Tibial artery (tissue), 4 donors: ENCODE data around the gene MRPL30.

ENCODE experiments used
- DNase-seq, 2 donors: peaks; one replicate each; pipeline ENCODE4 v3.0.0-alpha.2; 2019
- H3K27ac ChIP-seq, 2 donors: fragments of 200-600 bp; sonication (generic) in 1 of 2; 1 replicate in 1 of 2; 2 replicates in 1 of 2; pipeline ENCODE4 v1.5.1; 2018 to 2019; ENCODE audit warnings: mild to moderate bottlenecking in 1 of 2
- H3K27me3 ChIP-seq, 2 donors: fragments of 200-600 bp; sonication (generic) in 1 of 2; one replicate each; pipeline versions ENCODE4 v1.5.1 to v1.6.0; 2016 to 2019
- H3K36me3 ChIP-seq, 3 donors: fragments of 200-600 bp; sonication (generic) in 2 of 3; one replicate each; pipeline ENCODE4 v1.5.1; 2016 to 2019; ENCODE audit warnings: mild to moderate bottlenecking in 2 of 3
- H3K4me1 ChIP-seq, 4 donors: fragments of 200-600 bp; sonication (generic) in 2 of 4; 1 replicate in 3 of 4; 2 replicates in 1 of 4; pipeline ENCODE4 v1.5.1; 2016 to 2019
- H3K4me3 ChIP-seq, 2 donors: fragments of 200-600 bp; sonication (generic) in 1 of 2; 1 replicate in 1 of 2; 2 replicates in 1 of 2; pipeline ENCODE4 v1.5.1; 2018 to 2019; ENCODE audit warnings: mild to moderate bottlenecking in 2 of 2
- H3K9me3 ChIP-seq, 3 donors: fragments of 200-600 bp; sonication (generic) in 1 of 3; one replicate each; pipeline ENCODE4 v1.5.1; 2016 to 2019
- CTCF ChIP-seq, 2 experiments: fragments of 200-600 bp in 1 of 2; fragments of 450-650 bp in 1 of 2; IDR thresholded peaks; one replicate each; pipeline ENCODE4 v1.5.1; 2017 to 2019; ENCODE audit warnings: antibody characterized with exemption in 2 of 2, mild to moderate bottlenecking in 1 of 2, moderate library complexity in 1 of 2
- intact Hi-C: fragments of 100-400 bp; cut with DNase I; formaldehyde crosslinking; loops from one replicate; pipeline ENCODE4 v1.15.0; 2023; ENCODE audit warnings: low total_unique reads

MRPL30 gene

GRCh38 chr2:99141110-99142108 is 39.6 kb upstream of the MRPL30 start, which contains the start of gene C2orf15:
Gene C2orf15, plus strand, starts transcription at chr2:99141707. Its CDS starts 8,852 bp downstream, at chr2:99150559.
- no peaks in the 10 kb centered on the region for H3K36me3 ChIP-seq
- H3K27ac ChIP-seq = peak within 1 kb of the TSS; percentile 71 to 84
- TF ChIP-seq CTCF (IDR thresholded peaks at IDR 0.05) = no peak
- H3K9me3 ChIP-seq = no peaks in the 10 kb centered on the region
- H3K27me3 ChIP-seq = no peaks in the 10 kb centered on the region
- peak; percentile 94 to 96 for DNase-seq
- peaks cover 0 to 7% (median 4%) of the 10 kb centered on the region in 4 donors for H3K4me1 ChIP-seq
- H3K4me3 ChIP-seq = peak within 1 kb of the TSS; percentile 64 to 91
- intact Hi-C loops = loop anchor here (5.0 kb wide), 1 partner anchor 41 kb away; the partner anchor contains the start of genes MITD1 and MRPL30

DNA sequence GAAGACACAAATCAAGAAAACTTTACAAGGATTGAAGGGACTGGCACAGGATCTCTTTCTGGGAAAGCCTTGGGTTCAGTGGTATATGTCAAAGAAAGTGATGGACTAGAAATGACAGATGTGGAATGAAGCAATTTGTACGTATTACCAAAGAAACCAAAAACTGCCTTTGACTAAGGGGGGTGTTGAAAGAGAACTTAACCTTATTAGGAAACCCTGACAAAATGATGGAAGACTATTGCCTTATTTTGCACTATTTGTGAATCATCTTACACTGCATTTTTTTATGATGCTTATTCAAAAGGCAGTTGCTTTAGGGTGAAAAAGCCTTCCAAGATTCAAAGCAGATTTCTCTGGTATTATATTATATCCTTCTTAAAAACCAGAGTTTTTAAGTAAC is 30.3 kb upstream of the MRPL30 start:
- Histone ChIP-seq H3K9me3 (no peaks in the 10 kb centered on the region), H3K27ac (no peak overlapping the region), H3K36me3 (no peaks in the 10 kb centered on the region), H3K4me3 (no peak overlapping the region), H3K27me3 (no peaks in the 10 kb centered on the region), H3K4me1 (peaks cover 0 to 14% (median 8%) of the 10 kb centered on the region in 4 donors)
- intact Hi-C loops = no loop called here
- no peak for TF ChIP-seq CTCF (IDR thresholded peaks at IDR 0.05)
- no peak for DNase-seq

- no peak for DNase-seq
- Histone ChIP-seq H3K27me3 (no peaks in the 10 kb centered on the region), H3K9me3 (no peaks in the 10 kb centered on the region), H3K27ac (no peak overlapping the region), H3K4me3 (no peak overlapping the region), H3K36me3 (no peaks in the 10 kb centered on the region), H3K4me1 (peaks cover 0 to 22% (median 11%) of the 10 kb centered on the region in 4 donors)
- TF ChIP-seq CTCF (IDR thresholded peaks at IDR 0.05) = no peak
- intact Hi-C loops = no loop called here
These were observed 28.6 kb upstream of the MRPL30 start for GRCh38 chr2:99152199-99152895.

DNA sequence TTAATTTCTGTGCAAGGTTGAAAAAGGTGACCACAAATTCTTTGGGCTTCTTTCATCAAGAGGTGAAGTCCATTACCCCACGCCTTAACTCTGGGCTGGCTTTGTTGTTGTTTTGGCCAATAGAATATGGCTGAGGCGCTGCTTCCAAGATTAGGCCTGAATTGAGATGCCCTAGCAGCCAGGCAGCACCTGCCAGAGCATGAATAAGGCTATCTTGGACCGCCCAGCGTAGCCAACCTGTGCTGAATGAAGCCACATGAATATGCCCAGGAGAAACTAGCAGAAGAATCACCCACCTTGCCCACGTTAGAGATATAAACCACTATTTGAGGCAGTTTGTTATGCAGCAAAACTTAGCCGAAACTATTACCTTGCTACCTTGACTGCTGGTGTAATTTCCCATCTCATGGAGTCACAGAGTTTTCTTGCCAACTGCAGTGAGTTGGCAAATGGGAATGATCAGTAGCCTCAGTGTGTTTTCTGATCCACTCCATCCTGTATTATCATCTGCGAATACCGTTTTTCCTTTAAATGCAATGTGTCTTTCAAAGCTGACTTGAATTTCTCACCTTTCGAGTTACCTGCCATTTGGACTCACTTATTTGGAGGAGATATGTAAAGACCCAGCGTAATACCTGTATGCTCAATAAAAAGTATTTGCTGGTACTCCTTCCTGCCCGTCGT is 26.9 kb upstream of the MRPL30 start:
- H3K9me3 ChIP-seq = no peaks in the 10 kb centered on the region
- H3K36me3 ChIP-seq = peaks cover 0 to 6% (median 2%) of the 10 kb centered on the region in 3 donors
- intact Hi-C loops = no loop called here
- DNase-seq = no peak
- peak overlapping the region; percentile 80 to 82 for H3K4me3 ChIP-seq
- H3K27ac ChIP-seq = peak overlapping the region; percentile 84
- no peaks in the 10 kb centered on the region for H3K27me3 ChIP-seq
- TF ChIP-seq CTCF (IDR thresholded peaks at IDR 0.05) = no peak
- H3K4me1 ChIP-seq = peaks cover 0 to 22% (median 11%) of the 10 kb centered on the region in 4 donors
